Prostate gland (tissue), 2 donors: ENCODE results near the gene KIF18B.

Experiments
- CTCF ChIP-seq, 4 experiments: fragments of 200-600 bp in 2 of 4; fragments of 450-650 bp in 2 of 4; sonication (generic) in 2 of 4; IDR thresholded peaks; 1 replicate in 3 of 4; 2 replicates in 1 of 4; pipeline ENCODE4 v1.5.1; 2016 to 2019; ENCODE audit warnings: antibody characterized with exemption in 4 of 4, mild to moderate bottlenecking in 2 of 4, moderate library complexity in 2 of 4
- POLR2A ChIP-seq: fragments of 450-650 bp; IDR thresholded peaks from one replicate; pipeline ENCODE4 v1.6.1; 2016; ENCODE audit warnings: antibody characterized with exemption, mild to moderate bottlenecking
- POLR2AphosphoS5 ChIP-seq: sonication (generic); formaldehyde crosslinking; IDR thresholded peaks from one replicate; pipeline ENCODE4 v1.6.1; 2017; ENCODE audit warnings: antibody characterized with exemption

- TF ChIP-seq POLR2AphosphoS5 (no peak), CTCF (IDR thresholded peaks at IDR 0.05) (no peak), POLR2A (no peak)
These were observed 39.7 kb downstream of the KIF18B start for GRCh38 chr17:44907729-44908470.
